Esophagus squamous epithelium (tissue), 4 donors: ENCODE measurements around the gene EYS.

Source experiments
- POLR2A ChIP-seq, 4 donors: fragments of 450-650 bp; IDR thresholded peaks; one replicate each; pipeline ENCODE4 v1.6.1; 2017; ENCODE audit warnings: antibody characterized with exemption in 4 of 4, mild to moderate bottlenecking in 4 of 4, moderate library complexity in 3 of 4
- TF ChIP-seq, protein P1 (sequence below), 6 experiments: fragments of 450-650 bp in 4 of 6; fragments of 200-600 bp in 2 of 6; sonication (generic) in 2 of 6; IDR thresholded peaks; one replicate each; pipeline ENCODE4 v1.5.1; 2016 to 2019; ENCODE audit warnings: antibody characterized with exemption in 6 of 6, mild to moderate bottlenecking in 4 of 6, moderate library complexity in 4 of 6

DNA sequence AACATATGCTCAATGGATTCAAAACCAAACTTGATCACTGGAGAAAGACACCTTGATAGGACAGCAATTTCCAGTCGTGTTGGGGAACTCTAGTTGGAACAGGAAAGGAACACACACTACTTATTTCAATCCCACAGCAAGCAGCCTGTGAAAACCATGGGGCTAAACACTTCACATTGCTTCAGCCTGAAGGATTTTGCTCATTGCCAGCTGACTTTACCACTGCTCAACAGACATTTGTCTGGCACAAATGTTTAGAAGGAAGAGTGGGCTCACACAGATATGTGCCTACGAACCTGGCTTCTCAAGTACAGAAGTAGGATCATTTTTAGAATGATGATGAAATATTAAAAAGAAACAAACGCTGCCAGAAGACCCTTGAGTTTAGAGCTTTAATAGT lies 1473.3 kb downstream of the EYS start:
- TF ChIP-seq, protein P1, sequence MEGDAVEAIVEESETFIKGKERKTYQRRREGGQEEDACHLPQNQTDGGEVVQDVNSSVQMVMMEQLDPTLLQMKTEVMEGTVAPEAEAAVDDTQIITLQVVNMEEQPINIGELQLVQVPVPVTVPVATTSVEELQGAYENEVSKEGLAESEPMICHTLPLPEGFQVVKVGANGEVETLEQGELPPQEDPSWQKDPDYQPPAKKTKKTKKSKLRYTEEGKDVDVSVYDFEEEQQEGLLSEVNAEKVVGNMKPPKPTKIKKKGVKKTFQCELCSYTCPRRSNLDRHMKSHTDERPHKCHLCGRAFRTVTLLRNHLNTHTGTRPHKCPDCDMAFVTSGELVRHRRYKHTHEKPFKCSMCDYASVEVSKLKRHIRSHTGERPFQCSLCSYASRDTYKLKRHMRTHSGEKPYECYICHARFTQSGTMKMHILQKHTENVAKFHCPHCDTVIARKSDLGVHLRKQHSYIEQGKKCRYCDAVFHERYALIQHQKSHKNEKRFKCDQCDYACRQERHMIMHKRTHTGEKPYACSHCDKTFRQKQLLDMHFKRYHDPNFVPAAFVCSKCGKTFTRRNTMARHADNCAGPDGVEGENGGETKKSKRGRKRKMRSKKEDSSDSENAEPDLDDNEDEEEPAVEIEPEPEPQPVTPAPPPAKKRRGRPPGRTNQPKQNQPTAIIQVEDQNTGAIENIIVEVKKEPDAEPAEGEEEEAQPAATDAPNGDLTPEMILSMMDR (IDR thresholded peaks at IDR 0.05): no peak
- no peak for TF ChIP-seq POLR2A (IDR thresholded peaks at IDR 0.05)
